BLaER1 treated with 17β-estradiol and CSF1 and Interleukin-3, amounts not matched to agents 10 nM and 100 nM (cell line): ENCODE measurements around the gene FHOD3.

ENCODE experiments used
- H3K27ac ChIP-seq, 11 experiments: shearing (Covaris generic); formaldehyde crosslinking; 2 replicates each; pipeline ENCODE4 v1.8.1; 2022
- H3K27me3 ChIP-seq, 11 experiments: shearing (Covaris generic); formaldehyde crosslinking; 2 replicates each; pipeline ENCODE4 v1.8.1; 2022
- H3K36me3 ChIP-seq, 11 experiments: shearing (Covaris generic); formaldehyde crosslinking; 2 replicates each; pipeline ENCODE4 v1.8.1; 2022
- H3K4me1 ChIP-seq, 10 experiments: shearing (Covaris generic); formaldehyde crosslinking; 2 replicates each; pipeline ENCODE4 v1.8.1; 2022
- H3K4me2 ChIP-seq, 11 experiments: shearing (Covaris generic); formaldehyde crosslinking; 2 replicates each; pipeline ENCODE4 v1.8.1; 2022
- H3K4me3 ChIP-seq, 10 experiments: shearing (Covaris generic); formaldehyde crosslinking; 2 replicates each; pipeline ENCODE4 v1.8.1; 2022
- H3K9ac ChIP-seq, 11 experiments: shearing (Covaris generic); formaldehyde crosslinking; 2 replicates each; pipeline ENCODE4 v1.8.1; 2022
- H3K9me3 ChIP-seq, 11 experiments: shearing (Covaris generic); formaldehyde crosslinking; replicated peaks in 1 of 11; 2 replicates each; pipeline ENCODE4 v1.8.1; 2022
- H4K20me1 ChIP-seq, 11 experiments: shearing (Covaris generic); formaldehyde crosslinking; 2 replicates each; pipeline ENCODE4 v1.8.1; 2022
- Cebpa-rat ChIP-seq, 11 experiments: shearing (Covaris generic); IDR thresholded peaks; 2 replicates each; pipeline ENCODE4 v1.8.1; 2022

Gene FHOD3

DNA sequence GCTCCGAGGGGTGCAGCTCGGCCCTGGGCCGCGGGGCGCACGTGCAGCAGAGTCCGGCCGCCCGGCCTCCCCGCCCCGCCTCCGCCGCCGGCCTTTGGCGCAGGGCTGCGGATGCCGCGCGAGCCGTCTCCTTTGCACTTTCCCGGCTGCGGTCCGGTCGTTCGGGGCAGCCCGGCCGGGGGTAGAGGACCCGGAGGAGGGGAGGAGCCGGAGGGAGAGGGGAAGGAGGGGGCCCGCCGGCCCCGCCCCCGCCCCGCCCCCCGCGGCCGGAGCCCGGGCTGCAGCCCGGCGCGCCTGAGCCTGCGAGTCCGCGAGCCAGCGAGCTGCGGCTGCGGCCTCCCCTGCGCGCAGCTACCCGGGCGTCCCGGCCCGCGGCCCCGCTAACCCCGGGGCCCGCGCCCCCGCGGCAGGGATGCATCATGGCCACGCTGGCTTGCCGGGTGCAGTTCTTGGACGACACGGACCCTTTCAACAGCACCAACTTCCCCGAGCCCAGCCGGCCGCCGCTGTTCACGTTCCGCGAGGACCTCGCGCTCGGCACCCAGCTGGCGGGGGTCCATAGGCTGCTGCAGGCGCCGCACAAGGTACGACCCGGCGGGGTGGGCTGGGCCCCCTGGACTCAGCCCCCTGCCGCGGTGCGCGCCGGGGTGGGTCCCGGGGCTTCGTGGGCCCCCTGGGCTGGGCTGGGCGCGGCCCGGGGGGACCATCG lies at the start of gene FHOD3:
Gene FHOD3, plus strand, starts transcription at position 297 of the 709 bp plus-strand sequence. Its CDS starts 123 bp downstream, at position 420.
- H3K27ac ChIP-seq = peak within 1 kb of the TSS in 5 of 11 experiments; percentile 21 to 48 (median 23); a peak in 5 of 22 replicates

DNA sequence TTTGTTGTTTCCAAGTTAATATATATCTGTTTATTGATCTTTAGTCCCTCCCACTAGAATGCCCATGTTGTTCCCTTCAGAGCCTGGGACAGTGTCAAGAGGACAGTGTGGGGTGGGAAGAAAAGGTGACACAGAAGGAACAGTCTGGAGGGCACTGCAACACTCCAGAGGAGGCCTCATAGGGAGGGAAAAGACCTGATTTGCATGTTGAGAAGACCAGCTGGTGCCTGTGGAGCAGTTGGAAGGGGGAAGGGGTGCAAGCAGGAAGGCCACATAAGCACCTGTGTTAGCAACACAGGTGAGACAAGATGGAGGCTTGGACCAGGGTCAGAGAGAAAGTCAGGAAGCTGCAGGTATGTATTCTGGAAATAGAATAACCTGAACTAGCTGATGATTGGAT lies 48.1 kb upstream of the FHOD3 start:
- no peak for TF ChIP-seq Cebpa-rat (IDR thresholded peaks at IDR 0.05)
- Histone ChIP-seq H3K4me1 (no peaks in the 10 kb centered on the region), H3K9ac (no peak overlapping the region), H3K27me3 (no peaks in the 10 kb centered on the region), H4K20me1 (no peaks in the 10 kb centered on the region), H3K36me3 (no peaks in the 10 kb centered on the region), H3K4me3 (no peak overlapping the region), H3K27ac (no peak overlapping the region), H3K9me3 (peaks cover 19 to 35% (median 25%) of the 10 kb centered on the region in 11 experiments; a peak in 20 of 22 replicates), H3K4me2 (no peak overlapping the region)

More for the DNA sequence above, at the start of gene FHOD3:
- H3K36me3 ChIP-seq = no peaks in the 10 kb centered on the region
- peaks cover 0 to 8% (median 2%) of the 10 kb centered on the region in 10 experiments; a peak in 8 of 20 replicates for H3K4me1 ChIP-seq
- no peak for TF ChIP-seq Cebpa-rat (IDR thresholded peaks at IDR 0.05)
- H3K27me3 ChIP-seq = peaks cover 19 to 52% (median 36%) of the 10 kb centered on the region in 11 experiments; a peak in 19 of 22 replicates
- H3K9me3 ChIP-seq = no peaks in the 10 kb centered on the region
- H3K9ac ChIP-seq = peak within 1 kb of the TSS; percentile 51 to 79 (median 68); a peak in 21 of 22 replicates
- H3K4me2 ChIP-seq = peak within 1 kb of the TSS; percentile 94 to 100 (median 99)
- peaks cover 0 to 7% (median 0%) of the 10 kb centered on the region in 11 experiments; a peak in 3 of 22 replicates for H4K20me1 ChIP-seq
- H3K4me3 ChIP-seq = peak within 1 kb of the TSS; percentile 64 to 77 (median 70)

- no peak overlapping the region for H3K4me2 ChIP-seq
- no peaks in the 10 kb centered on the region for H3K4me1 ChIP-seq
- no peaks in the 10 kb centered on the region for H3K36me3 ChIP-seq
- no peak overlapping the region for H3K27ac ChIP-seq
- no peak overlapping the region for H3K9ac ChIP-seq
- no peak overlapping the region for H3K4me3 ChIP-seq
- H3K9me3 ChIP-seq = peaks cover 15 to 28% (median 19%) of the 10 kb centered on the region in 11 experiments; a peak in 18 of 22 replicates
- no peaks in the 10 kb centered on the region for H4K20me1 ChIP-seq
- no peaks in the 10 kb centered on the region for H3K27me3 ChIP-seq
- TF ChIP-seq Cebpa-rat (IDR thresholded peaks at IDR 0.05) = no peak
These were observed 46.7 kb upstream of the FHOD3 start for GRCh38 chr18:36250827-36251226.

DNA sequence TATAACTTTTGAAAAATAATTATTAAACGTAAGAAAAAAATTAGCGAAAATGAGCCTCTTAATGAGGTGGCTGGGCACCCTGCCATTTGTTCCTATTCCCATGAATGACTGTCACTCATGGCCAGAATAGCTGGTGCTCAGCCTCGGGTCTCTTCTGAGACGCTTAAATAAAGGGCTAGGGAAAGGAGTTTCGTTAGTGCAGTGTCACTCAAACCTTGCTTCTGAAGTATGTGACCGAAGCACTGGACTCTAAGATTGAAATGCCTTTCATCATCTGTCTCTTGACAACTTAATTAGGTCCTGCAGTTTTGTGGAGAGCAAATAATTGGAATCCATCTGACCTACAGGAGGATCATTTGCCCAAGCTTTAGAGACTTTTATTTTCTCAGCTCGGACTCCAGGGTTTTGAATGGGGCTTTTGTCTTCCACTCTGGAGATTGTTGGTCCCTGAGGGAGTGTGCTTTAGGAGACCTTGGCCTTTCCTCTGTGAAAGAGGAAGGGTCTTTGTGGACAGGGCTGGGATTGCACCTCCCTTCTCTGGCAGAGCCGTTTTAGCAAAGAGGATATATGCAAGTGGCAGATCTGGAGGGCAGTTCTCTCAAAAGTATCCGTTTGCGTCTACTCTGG lies 42.3 kb upstream of the FHOD3 start:
- Histone ChIP-seq H3K36me3 (no peaks in the 10 kb centered on the region), H3K4me2 (no peak overlapping the region), H3K4me3 (no peak overlapping the region), H4K20me1 (no peaks in the 10 kb centered on the region), H3K4me1 (no peaks in the 10 kb centered on the region), H3K27ac (no peak overlapping the region), H3K9me3 (no peaks in the 10 kb centered on the region), H3K27me3 (no peaks in the 10 kb centered on the region), H3K9ac (no peak overlapping the region)
- TF ChIP-seq Cebpa-rat (IDR thresholded peaks at IDR 0.05) = no peak

DNA sequence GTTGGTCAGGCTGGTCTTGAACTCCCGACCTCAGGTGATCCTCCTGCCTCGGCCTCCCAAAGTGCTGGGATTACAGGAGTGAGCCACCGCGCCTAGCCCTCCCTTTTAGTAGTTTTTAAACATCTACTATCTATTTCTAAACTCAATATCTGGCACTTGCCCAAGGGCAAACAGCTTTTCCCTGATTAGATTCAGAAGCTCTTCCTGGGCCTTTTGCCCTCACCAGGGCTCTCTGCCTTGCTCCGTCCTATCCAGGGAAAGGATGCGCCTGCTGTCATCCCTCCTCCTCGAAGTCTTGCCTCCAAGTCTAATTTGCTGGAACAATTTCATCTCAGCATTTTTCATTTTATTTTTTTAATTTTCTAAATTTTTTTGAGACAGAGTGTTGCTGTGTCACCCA lies 41.4 kb upstream of the FHOD3 start:
- Histone ChIP-seq H3K4me2 (no peak overlapping the region), H3K9ac (no peak overlapping the region), H3K27ac (no peak overlapping the region), H3K36me3 (no peaks in the 10 kb centered on the region), H3K27me3 (no peaks in the 10 kb centered on the region), H3K9me3 (no peaks in the 10 kb centered on the region), H3K4me1 (no peaks in the 10 kb centered on the region), H3K4me3 (no peak overlapping the region), H4K20me1 (no peaks in the 10 kb centered on the region)
- no peak for TF ChIP-seq Cebpa-rat (IDR thresholded peaks at IDR 0.05)

DNA sequence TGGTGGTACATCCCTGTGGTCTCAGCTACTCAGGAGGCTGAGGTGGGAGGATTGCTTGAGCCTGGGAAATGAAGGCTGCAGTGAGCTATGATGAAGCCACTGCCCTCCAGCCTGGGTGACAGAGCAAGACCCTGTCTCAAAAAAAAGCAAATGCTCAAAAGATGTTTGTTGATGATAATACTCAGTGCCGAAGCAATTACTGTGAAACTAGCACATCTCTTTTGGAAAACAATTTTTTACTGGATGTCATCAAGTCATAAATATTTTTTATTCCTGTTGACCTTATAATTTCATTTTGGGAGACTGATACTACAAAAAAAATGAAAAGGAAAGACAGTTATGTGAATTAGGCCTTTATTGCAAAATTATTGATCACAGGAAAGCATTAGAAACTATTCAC lies 34.5 kb upstream of the FHOD3 start:
- Histone ChIP-seq H3K9me3 (no peaks in the 10 kb centered on the region), H3K36me3 (no peaks in the 10 kb centered on the region), H3K4me3 (no peak overlapping the region), H3K27me3 (no peaks in the 10 kb centered on the region), H3K9ac (no peak overlapping the region), H3K4me1 (peaks cover 0 to 4% (median 0%) of the 10 kb centered on the region in 10 experiments; a peak in 2 of 20 replicates), H3K27ac (no peak overlapping the region), H4K20me1 (no peaks in the 10 kb centered on the region), H3K4me2 (no peak overlapping the region)
- no peak for TF ChIP-seq Cebpa-rat (IDR thresholded peaks at IDR 0.05)

DNA sequence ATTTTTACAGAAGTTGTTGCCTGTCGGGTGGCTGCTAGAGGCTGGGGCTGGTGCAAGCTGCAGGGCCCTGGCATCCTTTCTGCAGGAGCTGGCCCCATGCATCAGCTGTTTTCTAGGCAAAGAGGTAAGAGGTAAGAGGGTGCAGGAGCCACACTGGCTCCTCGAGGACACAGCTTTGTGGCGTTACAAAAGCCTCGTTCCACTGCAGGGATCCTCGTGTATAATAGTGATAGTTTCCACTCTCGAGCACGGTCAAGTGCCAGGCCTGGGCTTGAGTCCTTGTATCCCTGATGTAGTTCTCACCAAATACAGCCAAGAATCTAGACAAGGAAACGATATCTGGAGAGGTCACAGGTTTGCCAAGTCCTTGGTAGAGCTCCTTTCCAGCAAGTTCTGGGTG lies 33.2 kb upstream of the FHOD3 start:
- Histone ChIP-seq H3K9me3 (no peaks in the 10 kb centered on the region), H3K27ac (no peak overlapping the region), H4K20me1 (no peaks in the 10 kb centered on the region), H3K4me3 (no peak overlapping the region), H3K9ac (no peak overlapping the region), H3K36me3 (no peaks in the 10 kb centered on the region), H3K4me2 (no peak overlapping the region), H3K27me3 (no peaks in the 10 kb centered on the region), H3K4me1 (peaks cover 0 to 7% (median 0%) of the 10 kb centered on the region in 10 experiments; a peak in 2 of 20 replicates)
- TF ChIP-seq Cebpa-rat (IDR thresholded peaks at IDR 0.05) = no peak

- Histone ChIP-seq H3K36me3 (no peaks in the 10 kb centered on the region), H3K9me3 (no peaks in the 10 kb centered on the region), H3K4me3 (no peak overlapping the region), H3K27ac (no peak overlapping the region), H3K27me3 (no peaks in the 10 kb centered on the region), H3K9ac (no peak overlapping the region), H4K20me1 (no peaks in the 10 kb centered on the region), H3K4me2 (no peak overlapping the region), H3K4me1 (peaks cover 0 to 7% (median 0%) of the 10 kb centered on the region in 10 experiments; a peak in 2 of 20 replicates)
- TF ChIP-seq Cebpa-rat (IDR thresholded peaks at IDR 0.05) = no peak
These were observed 32.5 kb upstream of the FHOD3 start for GRCh38 chr18:36265015-36265414.

GRCh38 chr18:36269157-36269556 lies 28.4 kb upstream of the FHOD3 start:
- Histone ChIP-seq H3K4me1 (peaks cover 0 to 7% (median 0%) of the 10 kb centered on the region in 10 experiments; a peak in 2 of 20 replicates), H3K36me3 (no peaks in the 10 kb centered on the region), H3K9me3 (no peaks in the 10 kb centered on the region), H3K27ac (no peak overlapping the region), H4K20me1 (no peaks in the 10 kb centered on the region), H3K27me3 (no peaks in the 10 kb centered on the region), H3K4me3 (no peak overlapping the region), H3K9ac (no peak overlapping the region), H3K4me2 (no peak overlapping the region)
- TF ChIP-seq Cebpa-rat (IDR thresholded peaks at IDR 0.05) = no peak
